ENCODE data around the gene PRELP. TPM values are rescaled to one million over a fixed set of nuclear protein-coding genes. Genes with fewer than 3 reads are reported as not detected.

The PRELP gene
- total and polyA plus RNA-seq, 10 of the 15 experiments (the other 5 are each of a cell fraction or from before 2014, with no cell fraction given), result 0.03 to 0.05 TPM; not detected in 8

- BruUV-seq (replicated peaks), result no TSS peak
- Histone ChIP-seq H3K27ac (ENCODE audit: control insufficient read depth, insufficient read depth) (no peak overlapping the region), H3K4me2 (ENCODE audit: control insufficient read depth, insufficient read depth) (no peak overlapping the region), H3K9ac (ENCODE audit: control insufficient read depth, insufficient read depth, low read length) (no peak overlapping the region), H3K79me2 (ENCODE audit: control insufficient read depth, insufficient read depth, low read length) (no peaks in the 10 kb centered on the region), H3K36me3 (ENCODE audit: control insufficient read depth in 2 of 2, insufficient read depth in 2 of 2, low read length in 1 of 2) (no peaks in the 10 kb centered on the region), H4K20me1 (ENCODE audit: control insufficient read depth, insufficient read depth) (no peaks in the 10 kb centered on the region), H3K4me3 (no peak overlapping the region), H3K27me3 (replicated peaks in 1 of 2; ENCODE audit: control insufficient read depth in 2 of 2, insufficient read depth in 2 of 2, low read length in 1 of 2) (no peaks in the 10 kb centered on the region; a peak in 2 of 4 replicates), H3K4me1 (ENCODE audit: control insufficient read depth, insufficient read depth, low read length) (no peaks in the 10 kb centered on the region), H2AFZ (ENCODE audit: control insufficient read depth, low read depth, low read length) (no peak overlapping the region), H3K9me3 (replicated peaks; ENCODE audit: control insufficient read depth, insufficient read depth, low read length) (no peaks in the 10 kb centered on the region)
- ATAC-seq (no peak), DNase-seq (ENCODE audit: low read depth, low spot score) (no peak), FAIRE-seq (no peak)
- in situ Hi-C loops (cut with MboI), result no loop called here
- ChIA-PET CTCF (interaction anchor here (1.1 to 7.3 kb wide), 5 partner anchors 13 to 201 kb away, joined by 3 to 82 read pairs (median 6); no protein-coding TSS in a partner anchor), RAD21 (ENCODE audit: unreplicated experiment) (interaction anchor here (1.5 kb wide), 1 partner anchor 193 kb away, joined by 3 read pairs; no protein-coding TSS in a partner anchor), POLR2A (interaction anchor here (0.5 to 1.0 kb wide), 2 partner anchors 11 to 17 kb away, joined by 4 read pairs; no protein-coding TSS in a partner anchor), SMC1A (ENCODE audit: uncharacterized antibody, unreplicated experiment) (interaction anchor here (1.4 to 2.8 kb wide), 3 partner anchors 11 to 25 kb away, joined by 4 to 9 read pairs (median 6); partner anchors contain the start of gene PRELP)
- 31% methylated on average over 11 of the region's 11 CpGs for WGBS (ENCODE audit: insufficient coverage, insufficient replicate concordance, low lambda C conversion rate, missing lambda C conversion rate)
- TF ChIP-seq, protein P1, sequence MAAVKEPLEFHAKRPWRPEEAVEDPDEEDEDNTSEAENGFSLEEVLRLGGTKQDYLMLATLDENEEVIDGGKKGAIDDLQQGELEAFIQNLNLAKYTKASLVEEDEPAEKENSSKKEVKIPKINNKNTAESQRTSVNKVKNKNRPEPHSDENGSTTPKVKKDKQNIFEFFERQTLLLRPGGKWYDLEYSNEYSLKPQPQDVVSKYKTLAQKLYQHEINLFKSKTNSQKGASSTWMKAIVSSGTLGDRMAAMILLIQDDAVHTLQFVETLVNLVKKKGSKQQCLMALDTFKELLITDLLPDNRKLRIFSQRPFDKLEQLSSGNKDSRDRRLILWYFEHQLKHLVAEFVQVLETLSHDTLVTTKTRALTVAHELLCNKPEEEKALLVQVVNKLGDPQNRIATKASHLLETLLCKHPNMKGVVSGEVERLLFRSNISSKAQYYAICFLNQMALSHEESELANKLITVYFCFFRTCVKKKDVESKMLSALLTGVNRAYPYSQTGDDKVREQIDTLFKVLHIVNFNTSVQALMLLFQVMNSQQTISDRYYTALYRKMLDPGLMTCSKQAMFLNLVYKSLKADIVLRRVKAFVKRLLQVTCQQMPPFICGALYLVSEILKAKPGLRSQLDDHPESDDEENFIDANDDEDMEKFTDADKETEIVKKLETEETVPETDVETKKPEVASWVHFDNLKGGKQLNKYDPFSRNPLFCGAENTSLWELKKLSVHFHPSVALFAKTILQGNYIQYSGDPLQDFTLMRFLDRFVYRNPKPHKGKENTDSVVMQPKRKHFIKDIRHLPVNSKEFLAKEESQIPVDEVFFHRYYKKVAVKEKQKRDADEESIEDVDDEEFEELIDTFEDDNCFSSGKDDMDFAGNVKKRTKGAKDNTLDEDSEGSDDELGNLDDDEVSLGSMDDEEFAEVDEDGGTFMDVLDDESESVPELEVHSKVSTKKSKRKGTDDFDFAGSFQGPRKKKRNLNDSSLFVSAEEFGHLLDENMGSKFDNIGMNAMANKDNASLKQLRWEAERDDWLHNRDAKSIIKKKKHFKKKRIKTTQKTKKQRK (IDR thresholded peaks at IDR 0.05; ENCODE audit: low read depth, low read length), result no peak
- no peak for TF ChIP-seq HDAC2 (IDR thresholded peaks at IDR 0.05)
- intact Hi-C loops (cut with micrococcal nuclease; ENCODE audit: unreplicated experiment), result no loop called here
These were observed 10.3 kb upstream of the PRELP start for GRCh38 chr1:203465146-203465798.

Measured in GM12878 (cell line).